Measurements from ENCODE around the gene GIMAP2.

DNA sequence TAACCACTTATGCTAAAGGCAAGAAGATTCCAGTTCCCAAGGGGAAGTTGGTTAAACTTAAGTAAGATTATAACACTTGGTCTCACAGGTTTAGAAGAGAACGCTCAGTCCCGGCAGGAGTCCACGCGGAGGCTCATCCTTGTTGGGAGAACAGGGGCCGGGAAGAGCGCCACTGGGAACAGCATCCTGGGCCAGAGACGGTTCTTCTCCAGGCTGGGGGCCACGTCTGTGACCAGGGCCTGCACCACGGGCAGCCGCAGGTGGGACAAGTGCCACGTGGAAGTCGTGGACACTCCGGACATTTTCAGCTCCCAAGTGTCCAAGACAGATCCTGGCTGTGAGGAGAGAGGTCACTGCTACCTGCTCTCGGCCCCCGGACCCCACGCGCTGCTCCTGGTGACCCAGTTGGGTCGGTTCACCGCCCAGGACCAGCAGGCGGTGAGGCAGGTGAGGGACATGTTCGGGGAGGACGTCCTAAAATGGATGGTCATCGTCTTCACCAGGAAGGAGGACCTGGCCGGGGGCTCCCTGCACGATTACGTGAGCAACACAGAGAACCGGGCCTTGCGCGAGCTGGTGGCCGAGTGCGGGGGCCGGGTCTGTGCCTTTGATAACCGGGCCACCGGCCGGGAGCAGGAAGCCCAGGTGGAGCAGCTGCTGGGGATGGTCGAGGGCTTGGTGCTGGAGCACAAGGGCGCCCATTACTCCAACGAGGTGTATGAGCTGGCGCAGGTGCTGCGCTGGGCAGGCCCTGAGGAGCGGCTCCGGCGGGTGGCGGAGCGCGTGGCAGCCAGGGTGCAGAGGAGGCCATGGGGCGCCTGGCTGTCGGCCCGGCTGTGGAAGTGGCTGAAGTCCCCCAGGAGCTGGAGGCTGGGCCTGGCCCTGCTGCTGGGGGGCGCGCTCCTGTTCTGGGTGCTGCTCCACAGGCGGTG lies 34.7 kb downstream of the GIMAP2 start:
- no peak for TF ChIP-seq YY1 (IDR thresholded peaks at IDR 0.05; ENCODE audit: insufficient read depth, insufficient read length)
- no peak for TF ChIP-seq ZNF274 (IDR thresholded peaks at IDR 0.05; ENCODE audit: low read depth, low read length)
- TF ChIP-seq SUZ12 (IDR thresholded peaks at IDR 0.05; ENCODE audit: extremely low read depth, insufficient read depth, insufficient read length), result no peak

Data from NT2/D1 (cell line).